SJSA1 (cell line): ENCODE results near the gene MYH15. TPM values are rescaled to one million over a fixed set of nuclear protein-coding genes. Genes with fewer than 3 reads are reported as not detected.

Source experiments
- DNase-seq, 2 experiments: peaks; one replicate each; pipeline ENCODE4 v3.0.0-alpha.2; 2015 to 2020; ENCODE audit warnings: low spot score in 2 of 2, low read depth in 1 of 2
- H3K27ac ChIP-seq: fragments of 250-450 bp; sonication (Bioruptor Pico); 2 replicates; pipeline ENCODE4 v1.5.1; 2020; ENCODE audit warnings: mild to moderate bottlenecking, moderate library complexity
- H3K27me3 ChIP-seq: fragments of 250-450 bp; sonication (Bioruptor Pico); replicated peaks from 2 replicates; pipeline ENCODE4 v1.5.1; 2020; ENCODE audit warnings: mild to moderate bottlenecking, moderate library complexity
- H3K36me3 ChIP-seq: fragments of 250-450 bp; sonication (Bioruptor Pico); 2 replicates; pipeline ENCODE4 v1.5.1; 2020; ENCODE audit warnings: mild to moderate bottlenecking
- H3K4me1 ChIP-seq: fragments of 250-450 bp; sonication (Bioruptor Pico); replicated peaks from 2 replicates; pipeline ENCODE4 v1.6.1; 2021; ENCODE audit warnings: mild to moderate bottlenecking
- H3K4me3 ChIP-seq: fragments of 250-450 bp; sonication (Bioruptor Pico); 2 replicates; pipeline ENCODE4 v1.5.1; 2020; ENCODE audit warnings: mild to moderate bottlenecking
- H3K9me3 ChIP-seq: fragments of 250-450 bp; sonication (Bioruptor Pico); replicated peaks from 2 replicates; pipeline ENCODE4 v1.5.1; 2020; ENCODE audit warnings: mild to moderate bottlenecking
- total RNA-seq: library from RNA; depleted of rRNA; stranded (reverse); fragments of >200 nt; shearing (Covaris generic); gene quantifications from 2 replicates; pipeline ENCODE4 v1.2.3, GENCODE V29; 2014; rRNA removed

MYH15 gene
- total RNA-seq, 1 experiment from 2014 or later, result 0.05 TPM

DNA sequence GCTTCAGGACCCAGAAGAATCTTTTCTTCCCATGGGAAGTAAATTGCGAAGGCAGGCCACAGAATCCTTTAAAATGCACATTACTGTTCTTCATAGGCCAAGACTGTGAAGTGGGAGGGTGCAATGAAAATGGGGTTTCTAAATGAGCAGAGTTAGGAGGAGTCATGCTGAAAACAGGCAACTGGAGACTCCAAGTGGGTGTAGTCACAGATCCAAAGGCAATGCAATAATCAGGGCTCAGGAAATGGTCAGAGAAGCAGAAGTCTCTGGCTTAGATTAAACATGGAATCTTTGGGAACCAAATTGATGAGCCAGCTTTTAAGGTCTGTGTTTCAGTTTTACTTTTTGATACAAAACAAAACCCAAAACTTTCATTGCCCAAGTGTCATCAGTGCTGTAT lies 176.4 kb downstream of the MYH15 start:
- no peaks in the 10 kb centered on the region for H3K9me3 ChIP-seq
- no peak for DNase-seq

GRCh38 chr3:108331792-108332191 lies 178.6 kb downstream of the MYH15 start:
- no peak for DNase-seq
- H3K36me3 ChIP-seq, result no peaks in the 10 kb centered on the region
- H3K4me3 ChIP-seq, result no peak overlapping the region
- no peaks in the 10 kb centered on the region for H3K9me3 ChIP-seq
- H3K27me3 ChIP-seq, result no peaks in the 10 kb centered on the region
- H3K27ac ChIP-seq, result no peak overlapping the region
- no peaks in the 10 kb centered on the region for H3K4me1 ChIP-seq

More for the DNA sequence above, 176.4 kb downstream of the MYH15 start:
- no peak overlapping the region for H3K27ac ChIP-seq
- no peaks in the 10 kb centered on the region for H3K4me1 ChIP-seq
- H3K36me3 ChIP-seq, result no peaks in the 10 kb centered on the region
- no peaks in the 10 kb centered on the region for H3K27me3 ChIP-seq
- H3K4me3 ChIP-seq, result no peak overlapping the region

Other genes starting within 250 kb of the MYH15 start
- gene HHLA2, start 214.0 kb downstream of the MYH15 start, total RNA-seq, result not detected in 2 replicates
- 56.1 and 57.0 TPM in 2 replicates for gene CIP2A, start 78.8 kb upstream of the MYH15 start, total RNA-seq
- gene DZIP3, start 79.1 kb upstream of the MYH15 start, total RNA-seq, result 13.4 and 13.5 TPM in 2 replicates
- gene RETNLB, start 246.8 kb upstream of the MYH15 start, total RNA-seq, result not detected in 2 replicates